Measurements from ENCODE around the gene SYS1. TPM values are rescaled to one million over a fixed set of nuclear protein-coding genes. Genes with fewer than 3 reads are reported as not detected.
"Not testable (repeated sequence)": the region's sequence is repeated elsewhere in the genome, so short reads cannot be mapped to it uniquely, and the experiment has no call there.

SYS1 gene
- total RNA-seq, 2 donors from 2014 or later: 14.2 to 15.3 TPM

- Histone ChIP-seq H3K4me3 (peak within 1 kb of the TSS; percentile 56 to 75), H3K27me3 (no peaks in the 10 kb centered on the region), H3K27ac (peak within 1 kb of the TSS; percentile 91 to 99 (median 98)), H3K9me3 (no peaks in the 10 kb centered on the region), H3K36me3 (replicated peaks in 1 of 2; ENCODE audit: insufficient read depth in 1 of 2, low read depth in 2 of 2) (no peaks in the 10 kb centered on the region), H3K4me1 (peaks cover 42% of the 10 kb centered on the region)
- TF ChIP-seq POLR2A (IDR thresholded peaks at IDR 0.05) (peak; percentile 97 to 99 (median 99)), CTCF (IDR thresholded peaks at IDR 0.05) (no peak)
- ATAC-seq (peak; percentile 54), DNase-seq (peak; percentile 75 to 83 (median 81))
- WGBS, 2 donors: 0 to 1% methylated on average over 14 to 43 of the region's 77 CpGs
- intact Hi-C loops (cut with DNase I): no loop called here
Observed at GRCh38 chr20:45347936-45348778, 14.8 kb upstream of the SYS1 start, which contains the start of gene SDC4. Gene SDC4, minus strand, starts transcription at chr20:45348424. Its CDS starts 40 bp downstream, at chr20:45348384.

- Histone ChIP-seq H3K4me3 (no peak overlapping the region), H3K9me3 (no peaks in the 10 kb centered on the region), H3K27ac (no peak overlapping the region), H3K36me3 (replicated peaks in 1 of 2; ENCODE audit: insufficient read depth in 1 of 2, low read depth in 2 of 2) (no peaks in the 10 kb centered on the region), H3K4me1 (peaks cover 22% of the 10 kb centered on the region), H3K27me3 (no peaks in the 10 kb centered on the region)
- intact Hi-C loops (cut with DNase I): no loop called here
- WGBS, 2 donors: 44 to 50% methylated on average over 1 of the region's 1 CpG
- TF ChIP-seq CTCF (IDR thresholded peaks at IDR 0.05) (no peak), POLR2A (IDR thresholded peaks at IDR 0.05) (no peak)
- DNase-seq (no peak), ATAC-seq (no peak)
Observed at GRCh38 chr20:45350217-45350616, 12.7 kb upstream of the SYS1 start.

GRCh38 chr20:45350795-45351194 lies 12.2 kb upstream of the SYS1 start:
- ATAC-seq; H3K27ac ChIP-seq; H3K9me3 ChIP-seq; H3K27me3 ChIP-seq; H3K36me3 ChIP-seq (replicated peaks in 1 of 2; ENCODE audit: insufficient read depth in 1 of 2, low read depth in 2 of 2); H3K4me3 ChIP-seq; DNase-seq; intact Hi-C loops (cut with DNase I): not testable (repeated sequence)
- H3K4me1 ChIP-seq: peaks cover 17% of the 10 kb centered on the region
- 95 to 97% methylated on average over 10 of the region's 10 CpGs for WGBS, 2 donors

GRCh38 chr20:45352729-45353128 lies 10.2 kb upstream of the SYS1 start:
- H3K27ac ChIP-seq: no peak overlapping the region
- no peaks in the 10 kb centered on the region for H3K9me3 ChIP-seq
- peaks cover 9% of the 10 kb centered on the region for H3K4me1 ChIP-seq
- no peak for DNase-seq
- intact Hi-C loops (cut with DNase I): no loop called here
- no peak overlapping the region for H3K4me3 ChIP-seq
- 88% methylated on average over 3 of the region's 3 CpGs for WGBS, 2 donors
- no peak for ATAC-seq
- TF ChIP-seq POLR2A (IDR thresholded peaks at IDR 0.05): no peak
- TF ChIP-seq CTCF (IDR thresholded peaks at IDR 0.05): no peak
- H3K36me3 ChIP-seq (replicated peaks in 1 of 2; ENCODE audit: insufficient read depth in 1 of 2, low read depth in 2 of 2): no peaks in the 10 kb centered on the region
- no peaks in the 10 kb centered on the region for H3K27me3 ChIP-seq

- DNase-seq (no peak), ATAC-seq (no peak)
- Histone ChIP-seq H3K9me3 (no peaks in the 10 kb centered on the region), H3K27ac (no peak overlapping the region), H3K4me3 (no peak overlapping the region), H3K27me3 (no peaks in the 10 kb centered on the region), H3K4me1 (peaks cover 15% of the 10 kb centered on the region), H3K36me3 (replicated peaks in 1 of 2; ENCODE audit: insufficient read depth in 1 of 2, low read depth in 2 of 2) (no peaks in the 10 kb centered on the region)
- 86 to 89% methylated on average over 1 of the region's 1 CpG for WGBS, 2 donors
- TF ChIP-seq POLR2A (IDR thresholded peaks at IDR 0.05): no peak
- no peak for TF ChIP-seq CTCF (IDR thresholded peaks at IDR 0.05)
- intact Hi-C loops (cut with DNase I): no loop called here
Observed at GRCh38 chr20:45353746-45354145, 9.2 kb upstream of the SYS1 start.
